T47D (cell line): ENCODE measurements around the gene INCA1.

Experiments used
- DNase-seq, 2 experiments: peaks; one replicate each; pipeline versions ENCODE4 v3.0.0 to v3.0.0-alpha.2; 2011 to 2012; ENCODE audit warnings: low read depth in 1 of 2, low spot score in 1 of 2
- JUND ChIP-seq: IDR thresholded peaks from 2 replicates; pipeline ENCODE4 v1.6.1; 2012; ENCODE audit warnings: low read depth
- in situ Hi-C: cut with HindIII; loops from 2 replicates; pipeline ENCODE4 v1.10.0; 2016; ENCODE audit warnings: low sequenced_read_pairs, low pct_unique_long_range_greater_than_20kb

Gene INCA1

DNA sequence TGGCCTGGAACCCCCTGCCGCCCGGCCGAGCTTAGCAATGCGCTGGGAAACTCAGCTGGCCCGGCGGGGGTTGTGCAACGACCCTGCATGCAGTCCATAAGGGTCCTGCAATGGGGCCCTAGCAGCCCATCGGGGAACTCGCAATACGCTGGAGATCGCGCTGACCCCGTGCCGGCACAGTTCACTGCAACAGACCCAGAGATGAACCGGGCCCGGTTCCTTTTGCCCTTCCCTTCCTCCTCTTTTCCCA is 57.9 kb downstream of the INCA1 start:
- TF ChIP-seq JUND = no peak
- no peak for DNase-seq
- in situ Hi-C loops = no loop called here

DNA sequence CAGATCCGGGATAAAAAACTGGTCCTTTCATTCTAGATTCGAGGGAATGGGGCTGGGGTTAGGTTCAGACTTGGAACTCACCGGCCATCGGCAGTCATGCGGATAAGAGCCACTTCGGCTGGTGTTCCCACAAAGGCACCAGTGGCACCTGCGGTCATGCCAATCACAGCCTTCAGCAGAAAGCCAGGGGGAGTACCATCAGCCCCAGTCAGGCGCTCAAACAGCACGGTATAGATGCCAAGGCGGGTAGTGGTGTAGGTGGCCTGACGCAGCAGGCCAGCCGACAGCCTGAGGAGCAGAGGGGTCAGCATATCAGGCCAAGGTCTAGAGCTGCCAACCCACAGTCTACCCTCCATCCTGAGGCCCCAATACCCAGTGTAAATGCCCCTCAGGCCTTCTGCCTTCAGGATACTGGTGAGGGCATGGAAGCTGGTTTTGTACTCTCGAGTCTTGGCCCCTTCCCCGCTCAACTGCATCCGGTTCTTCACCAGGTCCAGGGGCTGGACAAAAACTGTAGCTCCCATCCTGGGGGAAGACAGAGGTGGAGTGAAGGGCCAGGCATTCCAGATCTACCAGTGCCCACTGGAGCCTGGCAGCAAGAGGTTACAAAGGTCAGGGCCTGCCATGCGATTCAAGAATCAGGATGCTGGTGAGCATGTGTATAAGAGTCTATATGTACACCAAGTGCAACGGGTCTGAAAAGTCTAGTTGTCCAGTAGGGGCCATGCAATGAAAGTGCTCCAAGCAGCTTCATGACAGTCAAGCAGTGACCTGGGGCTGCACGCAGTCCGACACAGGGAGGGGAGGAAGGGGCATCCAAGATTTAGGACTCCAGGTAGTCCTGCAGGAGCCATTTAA is 58.4 kb downstream of the INCA1 start:
- in situ Hi-C loops = no loop called here
- DNase-seq = no peak
- no peak for TF ChIP-seq JUND
